Measurements from ENCODE around the gene ACSS1. TPM values are rescaled to one million over a fixed set of nuclear protein-coding genes. Genes with fewer than 3 reads are reported as not detected.

Gene ACSS1
- polyA plus RNA-seq, 2 of the 4 experiments (the other 2 are of a cell fraction) = 7.2 to 7.6 TPM

DNA sequence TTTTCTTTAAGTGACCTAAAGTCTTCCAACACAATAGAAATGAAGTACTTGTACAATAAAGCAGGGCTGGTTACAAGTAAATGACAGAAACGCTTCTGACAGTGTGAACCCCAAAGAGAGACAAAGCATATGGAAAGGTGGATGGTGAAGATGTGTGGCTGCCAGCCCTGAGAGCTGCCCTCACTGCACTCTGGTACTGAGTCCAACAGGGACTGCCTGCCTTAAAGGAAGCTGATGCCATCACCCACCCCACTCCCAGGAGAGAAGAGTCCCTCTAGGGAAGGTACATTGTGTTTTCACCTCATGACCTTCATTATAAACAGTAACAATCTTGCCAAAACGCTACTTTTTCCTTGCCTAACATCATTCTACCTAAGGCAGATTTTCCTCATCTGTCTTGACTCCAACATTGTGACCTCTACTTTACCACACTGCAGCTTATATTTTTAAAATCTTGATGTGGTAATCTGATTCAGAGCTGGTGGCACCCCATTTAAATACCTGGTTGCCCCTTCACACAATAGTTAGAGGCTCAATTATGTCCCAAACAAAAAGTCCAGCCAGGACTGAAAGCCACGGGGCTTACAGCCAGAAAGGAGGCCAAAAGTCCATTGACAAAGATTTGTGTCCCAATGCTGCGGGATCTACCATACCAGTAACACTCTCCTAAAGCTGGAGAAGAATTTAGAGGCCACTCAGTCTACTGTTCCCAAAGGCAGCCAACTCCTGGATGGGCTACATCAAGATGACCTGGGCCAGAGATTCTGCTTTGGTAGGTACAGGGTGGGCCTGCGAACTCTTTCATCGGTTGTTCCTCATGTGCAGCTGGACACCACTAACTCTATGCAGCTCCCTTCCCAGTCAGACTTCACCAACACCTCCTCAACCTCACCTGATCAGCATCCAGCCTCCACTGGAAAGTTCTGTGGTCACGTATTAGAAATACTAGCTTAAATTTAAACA is 69.8 kb downstream of the ACSS1 start:
- no peak for TF ChIP-seq RARB (CRISPR knock-in tag; IDR thresholded peaks at IDR 0.05)
- TF ChIP-seq NFE2L2 (conservative IDR thresholded peaks at IDR 0.05; ENCODE audit: low read length) = no peak
- TF ChIP-seq FOSL2 (IDR thresholded peaks at IDR 0.05) = no peak
- TF ChIP-seq FOSL2 (CRISPR knock-in tag; IDR thresholded peaks at IDR 0.05) = no peak
- POLR2A ChIA-PET = interaction anchor here (0.5 kb wide), 1 partner anchor 267 kb away, joined by 3 read pairs; no protein-coding TSS in a partner anchor

DNA sequence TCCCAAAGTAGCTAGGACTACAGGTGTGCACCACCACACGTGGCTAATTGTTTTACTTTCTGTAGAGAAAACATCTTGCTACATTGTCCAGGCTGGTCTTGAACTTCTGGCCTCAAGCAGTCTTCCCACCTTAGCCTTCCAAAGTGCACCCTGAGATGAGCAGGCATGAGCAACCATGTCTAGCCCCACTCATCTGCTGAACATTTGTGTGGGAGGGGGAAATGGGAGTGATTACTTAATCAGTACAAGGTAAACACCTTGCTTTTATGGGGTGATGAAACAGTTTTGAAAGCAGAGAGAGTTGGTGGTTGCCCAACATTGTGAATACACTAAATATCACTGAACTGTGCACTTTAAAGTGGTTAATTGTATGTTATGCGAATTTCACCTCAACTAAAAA is 70.7 kb downstream of the ACSS1 start:
- 95% methylated on average over 2 of the region's 2 CpGs for WGBS (ENCODE audit: missing lambda C conversion rate)
- DNase-seq (ENCODE audit: low read depth in 1 of 2, low spot score in 1 of 2) (no peak), FAIRE-seq (no peak), ATAC-seq (no peak)
- TF ChIP-seq, protein P1, sequence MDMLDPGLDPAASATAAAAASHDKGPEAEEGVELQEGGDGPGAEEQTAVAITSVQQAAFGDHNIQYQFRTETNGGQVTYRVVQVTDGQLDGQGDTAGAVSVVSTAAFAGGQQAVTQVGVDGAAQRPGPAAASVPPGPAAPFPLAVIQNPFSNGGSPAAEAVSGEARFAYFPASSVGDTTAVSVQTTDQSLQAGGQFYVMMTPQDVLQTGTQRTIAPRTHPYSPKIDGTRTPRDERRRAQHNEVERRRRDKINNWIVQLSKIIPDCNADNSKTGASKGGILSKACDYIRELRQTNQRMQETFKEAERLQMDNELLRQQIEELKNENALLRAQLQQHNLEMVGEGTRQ (IDR thresholded peaks at IDR 0.05) = no peak
- TF ChIP-seq MYC (IDR thresholded peaks at IDR 0.05; ENCODE audit: borderline replicate concordance, low read length) (no peak), POLR2AphosphoS2 (conservative IDR thresholded peaks at IDR 0.05; ENCODE audit: low read length) (no peak), RARB (CRISPR knock-in tag; IDR thresholded peaks at IDR 0.05) (no peak), MAFK (IDR thresholded peaks at IDR 0.05; ENCODE audit: partially characterized antibody) (no peak), SREBF2 (IDR thresholded peaks at IDR 0.05) (no peak), SMC3 (IDR thresholded peaks at IDR 0.05) (no peak), POLR2A (IDR thresholded peaks at IDR 0.05; ENCODE audit: low read length) (no peak), JUN (IDR thresholded peaks at IDR 0.05) (no peak), RCOR1 (IDR thresholded peaks at IDR 0.05; ENCODE audit: low read depth, low read length) (no peak), TP53 (CRISPR knock-in tag; IDR thresholded peaks at IDR 0.05) (no peak), EHF (CRISPR knock-in tag; IDR thresholded peaks at IDR 0.05) (no peak)
- TF ChIP-seq, protein P2, sequence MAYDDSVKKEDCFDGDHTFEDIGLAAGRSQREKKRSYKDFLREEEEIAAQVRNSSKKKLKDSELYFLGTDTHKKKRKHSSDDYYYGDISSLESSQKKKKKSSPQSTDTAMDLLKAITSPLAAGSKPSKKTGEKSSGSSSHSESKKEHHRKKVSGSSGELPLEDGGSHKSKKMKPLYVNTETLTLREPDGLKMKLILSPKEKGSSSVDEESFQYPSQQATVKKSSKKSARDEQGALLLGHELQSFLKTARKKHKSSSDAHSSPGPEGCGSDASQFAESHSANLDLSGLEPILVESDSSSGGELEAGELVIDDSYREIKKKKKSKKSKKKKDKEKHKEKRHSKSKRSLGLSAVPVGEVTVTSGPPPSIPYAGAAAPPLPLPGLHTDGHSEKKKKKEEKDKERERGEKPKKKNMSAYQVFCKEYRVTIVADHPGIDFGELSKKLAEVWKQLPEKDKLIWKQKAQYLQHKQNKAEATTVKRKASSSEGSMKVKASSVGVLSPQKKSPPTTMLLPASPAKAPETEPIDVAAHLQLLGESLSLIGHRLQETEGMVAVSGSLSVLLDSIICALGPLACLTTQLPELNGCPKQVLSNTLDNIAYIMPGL (CRISPR knock-in tag; IDR thresholded peaks at IDR 0.05; ENCODE audit: borderline replicate concordance) = no peak
- TF ChIP-seq, protein P3, sequence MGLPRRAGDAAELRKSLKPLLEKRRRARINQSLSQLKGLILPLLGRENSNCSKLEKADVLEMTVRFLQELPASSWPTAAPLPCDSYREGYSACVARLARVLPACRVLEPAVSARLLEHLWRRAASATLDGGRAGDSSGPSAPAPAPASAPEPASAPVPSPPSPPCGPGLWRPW (IDR thresholded peaks at IDR 0.05) = no peak
- ChIA-PET POLR2A (no interaction called here), CTCF (interaction anchor here (0.8 kb wide), 1 partner anchor 9 kb away, joined by 3 read pairs; no protein-coding TSS in a partner anchor)
- Histone ChIP-seq H3K4me1 (peaks cover 13% of the 10 kb centered on the region), H3K4me3 (no peak overlapping the region), H3K4me2 (no peak overlapping the region), H3K27ac (no peak overlapping the region), H3K9me3 (no peaks in the 10 kb centered on the region)

More for the DNA sequence above, 69.8 kb downstream of the ACSS1 start:
- no peak overlapping the region for H3K4me2 ChIP-seq
- 93% methylated on average over 7 of the region's 7 CpGs for WGBS (ENCODE audit: missing lambda C conversion rate)
- FAIRE-seq (no peak), DNase-seq (ENCODE audit: low read depth in 1 of 2, low spot score in 1 of 2) (no peak), ATAC-seq (no peak)
- no peaks in the 10 kb centered on the region for H3K9me3 ChIP-seq
- no peak overlapping the region for H3K27ac ChIP-seq
- peaks cover 14% of the 10 kb centered on the region for H3K4me1 ChIP-seq
- H3K4me3 ChIP-seq = no peak overlapping the region
- CTCF ChIA-PET = interaction anchor here (0.7 to 1.5 kb wide), 3 partner anchors 8 to 411 kb away, joined by 3 to 5 read pairs (median 4); no protein-coding TSS in a partner anchor

DNA sequence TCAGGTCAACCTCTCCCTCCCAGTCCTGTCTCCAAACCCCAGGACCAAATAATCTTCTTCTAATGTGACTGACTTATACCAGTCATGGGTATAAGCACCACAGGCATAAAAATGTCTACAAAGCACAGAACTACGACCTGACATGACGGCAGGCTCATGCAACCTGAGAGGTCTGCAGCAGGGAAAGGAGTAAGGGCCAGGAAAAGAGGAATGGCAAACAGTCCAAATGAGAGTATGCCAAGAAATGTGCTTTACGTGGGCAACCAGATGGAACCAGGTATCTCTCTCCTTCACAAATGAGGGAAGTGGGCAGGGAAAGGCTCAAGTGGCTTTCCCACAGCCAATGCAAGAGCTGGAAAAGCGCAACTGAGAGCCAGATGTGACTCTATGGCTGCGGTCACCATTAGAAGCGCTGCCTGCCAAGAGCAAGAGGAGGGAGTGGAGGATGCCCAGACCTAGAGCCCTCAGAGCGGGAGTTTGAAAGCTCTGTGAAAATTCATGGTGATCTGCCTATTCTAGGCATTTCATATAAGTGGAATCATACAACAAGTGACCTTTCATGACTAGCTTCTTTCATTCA is 71.4 kb downstream of the ACSS1 start:
- CTCF ChIA-PET = interaction anchor here (0.8 to 1.4 kb wide), 6 partner anchors 9 to 1049 kb away, joined by 3 to 4 read pairs (median 3); no protein-coding TSS in a partner anchor
- Histone ChIP-seq H3K4me2 (no peak overlapping the region), H3K4me3 (no peak overlapping the region), H3K4me1 (peaks cover 12% of the 10 kb centered on the region), H3K27ac (no peak overlapping the region), H3K9me3 (no peaks in the 10 kb centered on the region)
- ATAC-seq = no peak
- no peak for FAIRE-seq
- no peak for TF ChIP-seq JUN (IDR thresholded peaks at IDR 0.05)
- no peak for TF ChIP-seq CHD2 (IDR thresholded peaks at IDR 0.05; ENCODE audit: low read length, partially characterized antibody)
- no peak for TF ChIP-seq RARB (CRISPR knock-in tag; IDR thresholded peaks at IDR 0.05)
- TF ChIP-seq TFCP2L1 (CRISPR knock-in tag; IDR thresholded peaks at IDR 0.05) = no peak
- TF ChIP-seq ZSCAN20 (CRISPR knock-in tag; IDR thresholded peaks at IDR 0.05) = no peak
- no peak for TF ChIP-seq GATA3 (IDR thresholded peaks at IDR 0.05; ENCODE audit: borderline replicate concordance)
- TF ChIP-seq HOXA7 (CRISPR knock-in tag; IDR thresholded peaks at IDR 0.05) = no peak
- TF ChIP-seq MYC (IDR thresholded peaks at IDR 0.05; ENCODE audit: borderline replicate concordance, low read length) = no peak
- no peak for TF ChIP-seq CEBPB (IDR thresholded peaks at IDR 0.05)
- TF ChIP-seq ZNF302 (CRISPR knock-in tag; IDR thresholded peaks at IDR 0.05) = no peak
- DNase-seq (ENCODE audit: low read depth in 1 of 2, low spot score in 1 of 2) = no peak
- POLR2A ChIA-PET = no interaction called here
- WGBS (ENCODE audit: missing lambda C conversion rate) = 95% methylated on average over 7 of the region's 7 CpGs

Measured in A549 (cell line).